Keratinocyte (primary cell): Measurements from ENCODE around the gene PDIA2.

Experiments used
- CTCF ChIP-seq, 3 experiments: IDR thresholded peaks in 1 of 3; conservative IDR thresholded peaks in 1 of 3; optimal IDR thresholded peaks in 1 of 3; 2 replicates in 2 of 3; 3 replicates in 1 of 3; pipeline versions ENCODE3 to v1.5.1; 2011; ENCODE audit warnings: low read length in 3 of 3, mild to moderate bottlenecking in 3 of 3, moderate library complexity in 2 of 3, control low read depth in 1 of 3, inconsistent platforms in 1 of 3; ENCODE audit not compliant: insufficient read depth in 2 of 3; ENCODE audit errors: extremely low read depth in 1 of 3
- EZH2 ChIP-seq: IDR thresholded peaks from one replicate; pipeline ENCODE4 v1.6.1; 2012; ENCODE audit warnings: inconsistent platforms, mild to moderate bottlenecking, low read length, moderate library complexity

- TF ChIP-seq CTCF (optimal IDR thresholded peaks at IDR 0.05 in 1 of 3, IDR thresholded peaks at IDR 0.05 in 1 of 3, conservative IDR thresholded peaks at IDR 0.05 in 1 of 3; ENCODE audit: extremely low read depth in 1 of 3, insufficient read depth in 2 of 3, low read length in 3 of 3) = peak; percentile 35 to 40 (median 36)
- no peak for TF ChIP-seq EZH2
Observed at GRCh38 chr16:234468-235305, 48.3 kb upstream of the PDIA2 start, which contains the start of gene FAM234A.
